HPDE6-E6E7 (cell line): ENCODE measurements around the gene PITX1.

Experiments used
- DNase-seq: peaks from one replicate; pipeline ENCODE4 v3.0.0; 2011; ENCODE audit warnings: missing footprints; ENCODE audit errors: extremely low spot score

Gene PITX1

DNA sequence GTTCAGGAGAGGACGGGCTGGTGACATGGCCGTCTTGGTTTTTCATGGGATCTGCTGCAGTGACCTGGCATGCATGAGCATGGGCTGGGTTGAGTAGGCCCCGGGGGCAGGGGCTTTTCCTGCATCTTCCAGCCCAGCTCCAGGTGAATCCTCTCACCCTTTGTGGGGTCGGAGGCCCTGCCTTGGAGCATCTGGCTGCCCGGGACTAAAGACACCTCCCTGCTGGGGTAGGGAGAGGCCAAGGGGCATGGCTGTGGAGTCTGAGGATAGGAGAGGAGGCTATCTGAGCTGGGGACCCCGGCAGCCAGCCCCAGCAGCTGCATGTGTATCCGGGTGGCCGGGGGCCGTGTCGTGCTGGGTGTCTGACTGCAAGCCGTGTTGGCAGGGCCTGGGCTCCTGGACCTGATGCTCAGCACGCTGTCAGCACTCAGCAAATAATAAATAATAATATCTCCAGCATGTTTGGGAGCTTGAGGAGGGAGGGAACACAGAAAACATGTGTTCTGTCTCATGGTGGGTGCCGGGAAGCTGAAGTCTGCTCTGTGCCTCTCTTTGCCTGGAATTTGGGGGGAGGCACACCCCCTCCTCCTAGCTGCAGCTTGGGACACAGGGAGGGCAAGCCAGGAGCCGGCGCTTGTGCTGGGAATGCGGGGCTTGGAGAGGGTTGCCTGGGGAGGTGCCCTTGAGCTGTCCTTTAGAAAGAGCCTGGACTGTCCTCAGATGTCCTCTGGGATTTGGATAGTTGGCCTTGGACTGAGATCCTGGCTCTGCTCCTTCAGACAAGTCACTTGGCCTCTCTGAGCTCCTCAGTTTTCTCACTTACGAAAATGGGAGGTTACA is 28.4 kb upstream of the PITX1 start:
- DNase-seq: no peak

DNA sequence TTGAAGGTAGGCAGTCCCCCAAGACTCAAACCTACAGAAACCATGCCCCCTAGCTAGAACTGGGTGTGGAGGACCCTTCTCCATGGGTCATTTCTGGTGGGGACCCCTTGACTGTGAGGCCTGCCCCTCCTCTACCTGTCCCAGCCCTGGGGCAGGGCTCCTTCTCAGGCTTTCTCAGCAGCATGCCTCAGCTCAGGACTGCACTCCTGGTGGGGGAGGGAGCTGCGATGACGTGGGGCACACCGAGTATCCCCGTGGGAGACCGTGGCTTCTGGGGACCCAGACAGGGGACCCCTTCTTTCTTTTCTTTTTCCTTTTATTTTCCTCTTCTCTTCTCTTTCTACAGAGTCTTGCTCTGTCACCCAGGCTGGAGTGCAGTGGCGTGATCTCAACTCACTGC is 27.0 kb upstream of the PITX1 start:
- no peak for DNase-seq

DNA sequence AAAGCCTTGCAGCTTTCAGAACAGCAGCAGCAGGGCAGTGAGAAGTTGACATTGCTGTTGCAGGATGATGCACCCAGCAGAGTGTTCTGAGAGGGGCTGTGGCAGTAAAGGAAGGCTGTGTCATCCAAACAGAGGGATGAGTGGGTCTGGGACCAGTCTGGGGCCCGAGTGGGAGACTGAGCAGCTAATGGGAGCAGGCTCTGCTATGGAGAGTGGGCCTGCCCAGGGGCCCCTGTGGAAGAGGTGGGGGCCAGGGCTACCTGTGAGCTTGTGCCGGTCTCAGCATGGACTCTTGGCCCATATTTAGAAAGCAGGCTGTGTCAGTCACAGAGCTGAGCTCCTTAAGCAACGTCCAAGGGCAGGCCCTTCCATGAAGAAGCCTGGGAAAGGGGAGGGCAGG is 26.0 kb upstream of the PITX1 start:
- DNase-seq: no peak

DNA sequence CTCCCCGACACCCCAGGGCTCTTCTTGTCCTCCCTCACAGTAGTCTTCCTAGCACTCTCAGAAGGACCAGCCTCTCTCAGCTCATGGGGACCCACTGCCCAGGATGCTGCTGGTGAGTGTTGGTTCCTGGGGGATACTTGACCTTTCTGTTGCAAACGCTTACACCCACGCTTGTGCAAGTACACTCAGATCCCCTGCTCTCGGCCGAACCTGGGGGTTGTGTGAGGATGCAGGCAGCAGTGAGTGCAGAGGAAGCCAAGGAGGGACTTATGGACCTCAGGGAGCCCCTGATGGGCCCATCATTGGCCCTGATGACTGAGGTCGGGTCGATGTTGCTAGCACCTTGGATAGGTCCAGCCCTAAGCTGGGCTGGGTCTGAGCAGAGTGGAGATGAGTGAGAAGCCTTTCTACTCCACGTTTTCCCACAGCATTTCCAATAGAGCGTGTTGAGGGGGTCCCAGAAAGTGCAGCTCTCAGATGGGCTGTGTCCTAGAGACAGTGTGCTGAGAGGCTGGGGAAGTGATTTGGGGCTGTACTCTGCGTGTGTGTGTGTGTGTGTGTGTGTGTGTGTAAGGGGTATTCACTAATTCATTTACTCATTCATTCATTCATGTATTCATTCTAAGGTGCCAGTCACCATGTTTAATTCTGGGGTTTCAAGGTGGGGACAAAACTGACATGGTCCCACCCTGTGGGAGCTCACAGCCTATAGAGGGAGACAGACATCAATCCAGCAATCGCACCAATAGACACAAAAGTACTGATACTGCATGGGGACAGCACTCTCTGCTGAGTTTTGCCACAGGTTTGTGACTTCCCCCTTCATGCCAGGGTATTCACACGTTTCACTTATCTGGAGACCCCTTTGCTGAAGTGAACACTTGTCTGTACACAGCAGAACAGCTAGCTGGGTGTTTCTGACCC is 25.2 kb upstream of the PITX1 start:
- no peak for DNase-seq

DNA sequence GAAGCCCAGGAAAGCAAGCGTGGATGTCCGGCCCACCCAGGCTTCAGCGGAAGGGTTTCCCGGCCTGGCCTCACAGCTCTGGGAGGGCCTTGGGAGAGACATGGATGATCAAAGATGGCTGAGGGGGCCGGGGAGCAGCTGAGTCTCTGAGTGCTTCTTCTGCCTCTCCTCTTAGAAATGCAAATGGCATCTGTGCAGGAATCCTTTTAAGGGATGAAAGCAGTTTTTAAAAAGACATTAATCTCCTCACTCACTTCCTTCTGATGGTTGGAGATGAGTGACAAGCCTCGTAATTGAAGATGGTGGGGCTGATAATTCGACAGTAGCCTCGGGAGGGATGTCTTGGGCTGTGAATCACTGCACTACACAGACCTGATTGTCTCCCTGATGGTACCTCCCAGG is 24.3 kb upstream of the PITX1 start:
- no peak for DNase-seq

DNA sequence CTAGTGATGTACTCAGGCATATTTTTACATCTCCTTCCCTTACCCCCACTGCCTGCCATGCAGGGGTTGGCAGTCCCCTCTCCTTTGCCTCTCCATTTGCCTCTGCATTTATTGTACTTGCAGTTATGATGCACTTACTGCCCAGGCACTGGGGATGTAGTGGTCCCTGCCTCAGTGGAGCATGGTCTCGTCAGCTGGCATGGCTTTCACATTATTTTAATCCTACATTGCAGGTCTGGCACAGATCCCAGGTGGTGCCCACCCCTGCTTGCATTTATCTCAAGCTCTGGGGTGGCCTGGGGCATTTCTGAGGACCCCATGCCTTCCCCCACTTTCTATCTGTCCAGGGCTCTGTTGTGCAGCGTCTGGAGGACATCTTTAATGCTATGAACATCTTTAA is 23.2 kb upstream of the PITX1 start:
- no peak for DNase-seq

DNA sequence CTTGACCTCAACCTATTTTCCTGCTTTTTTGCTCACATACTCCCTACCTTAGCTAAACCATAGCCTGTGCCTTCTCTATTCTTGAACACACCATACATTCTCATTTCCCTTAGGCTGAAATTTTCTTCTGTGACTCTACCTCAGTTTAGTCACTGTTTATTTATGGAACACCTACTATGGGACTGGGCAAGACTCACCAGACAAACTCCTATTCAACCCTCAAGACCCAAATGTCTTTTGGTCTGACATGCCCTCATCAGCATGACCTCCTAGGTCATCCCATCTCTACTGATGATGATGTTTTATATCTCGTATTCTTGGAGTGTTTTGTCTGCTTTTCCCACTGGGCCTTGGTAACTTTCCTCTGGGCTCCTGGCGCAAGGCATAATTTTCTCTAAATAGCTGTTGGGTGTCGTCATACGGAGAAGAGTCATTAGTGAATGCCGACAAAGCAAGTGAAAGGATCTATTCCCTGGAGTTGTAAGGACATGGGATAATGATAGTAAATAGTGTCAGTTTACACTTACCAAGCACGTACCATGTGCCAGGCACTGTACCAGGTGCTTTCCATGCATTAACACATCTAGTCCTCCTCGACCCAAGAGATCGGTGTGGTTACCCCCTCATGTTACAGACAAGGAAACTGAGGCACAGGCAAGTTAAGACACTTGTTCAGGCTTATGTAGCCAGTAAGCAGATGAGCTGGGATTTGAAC is 22.4 kb upstream of the PITX1 start:
- no peak for DNase-seq

DNA sequence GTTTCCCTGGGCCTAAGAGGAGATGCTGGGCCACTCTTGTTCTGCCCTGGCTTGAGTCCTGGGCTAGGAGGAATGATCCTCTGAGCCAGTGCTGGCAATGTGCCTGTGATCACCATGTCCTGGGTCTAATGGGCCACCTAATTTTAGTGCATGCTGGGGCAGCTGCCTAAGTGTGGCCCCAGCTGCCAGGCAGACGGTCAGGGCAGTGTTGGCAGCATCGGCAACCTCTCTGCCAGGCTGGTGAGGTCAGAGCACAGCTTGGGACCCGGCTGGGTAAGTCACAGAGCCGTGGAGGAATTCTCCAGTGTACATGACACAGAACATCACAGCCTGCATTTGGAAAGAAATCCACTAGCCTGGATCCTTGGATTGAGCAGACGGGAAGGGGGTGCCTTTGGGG is 21.4 kb upstream of the PITX1 start:
- no peak for DNase-seq

DNA sequence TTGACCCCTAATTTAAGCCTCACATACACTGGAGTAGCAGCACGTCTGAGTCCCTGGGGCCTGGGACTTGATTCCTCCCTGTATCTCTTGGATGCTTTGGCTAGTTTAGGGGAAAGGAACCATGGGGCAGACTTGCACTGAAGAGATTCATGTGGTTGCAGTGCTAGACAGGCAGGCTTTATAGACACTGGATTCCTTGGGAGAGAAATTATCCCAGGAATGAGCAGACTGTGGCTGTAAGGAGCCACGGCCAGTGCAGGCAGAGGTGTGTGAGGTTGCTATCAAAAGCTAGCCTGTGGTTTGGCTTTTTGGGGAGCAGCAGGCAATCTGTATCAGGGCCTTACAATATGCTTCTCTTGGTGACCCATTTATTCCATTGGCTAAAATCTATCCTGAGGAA is 20.5 kb upstream of the PITX1 start:
- no peak for DNase-seq

DNA sequence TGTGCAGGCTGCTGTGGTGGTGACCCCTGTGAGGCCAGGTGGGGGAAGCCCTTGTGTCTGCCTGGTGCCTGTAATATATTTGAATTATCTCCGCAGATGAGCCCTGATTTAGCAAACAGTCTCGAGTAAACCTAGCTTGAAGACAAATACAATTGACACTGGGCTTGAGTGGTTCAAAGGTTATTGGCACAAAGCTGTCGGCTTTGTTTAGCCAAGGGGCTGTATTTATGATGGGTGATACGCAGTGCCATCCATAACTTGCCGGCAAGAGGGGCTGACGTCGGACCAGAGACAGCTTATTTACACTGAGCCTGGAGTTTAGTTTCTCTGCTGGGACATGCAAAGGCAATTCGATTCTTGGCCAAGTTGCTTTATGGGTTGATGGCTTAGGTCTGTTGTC is 20.0 kb upstream of the PITX1 start:
- DNase-seq: no peak

DNA sequence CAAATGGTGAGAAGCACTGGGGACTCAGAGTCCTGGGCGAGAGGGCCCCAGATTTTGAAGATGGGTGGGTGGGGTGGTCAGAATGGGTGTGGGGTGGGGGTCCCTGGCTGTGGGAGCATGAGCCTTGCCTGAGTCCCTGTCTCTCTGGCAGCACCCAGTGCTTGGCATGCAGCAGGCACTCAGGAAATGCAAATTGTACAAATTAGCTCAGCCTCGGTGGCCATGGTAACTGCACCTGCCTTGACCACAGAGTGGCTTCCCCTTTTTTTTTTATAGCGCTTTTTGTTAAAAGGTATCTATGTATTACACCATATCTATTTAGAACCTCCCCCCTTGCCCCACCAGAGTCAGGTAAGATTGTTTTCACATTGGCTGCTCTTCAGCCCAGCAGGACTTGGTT is 19.2 kb upstream of the PITX1 start:
- no peak for DNase-seq

DNA sequence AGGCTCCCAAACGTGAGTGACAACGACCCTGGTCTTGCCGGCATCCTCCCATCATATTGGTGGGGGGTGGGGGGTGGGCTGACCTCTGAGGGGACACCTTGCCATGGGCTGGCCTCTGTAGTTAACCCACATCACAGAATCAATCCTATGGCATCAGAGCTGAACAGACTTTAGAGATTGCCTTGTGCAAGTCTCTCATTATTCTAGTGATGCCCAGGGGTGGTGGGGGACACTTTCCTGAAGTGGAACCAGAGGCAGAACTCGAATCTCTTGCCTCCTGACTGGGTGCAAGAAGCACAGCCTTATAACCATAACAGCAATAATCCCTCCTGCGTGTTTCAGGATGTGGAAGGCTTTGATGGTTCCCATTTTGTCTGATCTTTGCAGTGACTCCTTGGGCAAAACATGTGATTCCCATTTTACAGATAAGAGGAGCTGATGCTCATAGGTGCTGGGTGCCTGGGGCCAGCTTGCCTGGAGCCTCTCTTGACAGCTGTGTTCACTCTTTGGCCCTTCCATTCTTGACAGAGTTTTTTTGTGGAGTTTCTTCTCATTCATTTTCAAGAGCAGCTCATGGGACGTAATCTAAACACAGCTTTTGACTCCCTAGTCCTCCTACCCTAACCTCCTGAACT is 18.6 kb upstream of the PITX1 start:
- DNase-seq: no peak

DNA sequence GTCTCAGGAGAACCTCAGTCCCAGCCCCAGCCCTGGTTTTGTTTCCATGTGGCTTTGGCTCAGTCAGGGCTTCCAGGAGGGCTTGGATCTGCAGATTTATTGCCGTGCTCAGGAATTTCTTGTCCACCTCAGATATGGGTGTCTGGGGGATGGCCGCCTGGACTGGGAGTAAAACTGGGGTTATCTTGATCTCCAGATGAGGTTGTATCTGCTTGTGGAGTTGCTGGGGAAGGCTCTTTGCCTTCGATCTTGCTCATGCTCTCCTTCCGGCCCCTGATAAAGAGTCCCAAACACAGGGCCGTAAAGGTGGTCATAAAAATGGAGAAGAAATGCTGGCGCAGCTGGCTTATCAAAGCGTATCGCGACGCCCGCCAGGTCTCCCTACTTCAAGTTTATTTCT is 17.8 kb upstream of the PITX1 start:
- no peak for DNase-seq

DNA sequence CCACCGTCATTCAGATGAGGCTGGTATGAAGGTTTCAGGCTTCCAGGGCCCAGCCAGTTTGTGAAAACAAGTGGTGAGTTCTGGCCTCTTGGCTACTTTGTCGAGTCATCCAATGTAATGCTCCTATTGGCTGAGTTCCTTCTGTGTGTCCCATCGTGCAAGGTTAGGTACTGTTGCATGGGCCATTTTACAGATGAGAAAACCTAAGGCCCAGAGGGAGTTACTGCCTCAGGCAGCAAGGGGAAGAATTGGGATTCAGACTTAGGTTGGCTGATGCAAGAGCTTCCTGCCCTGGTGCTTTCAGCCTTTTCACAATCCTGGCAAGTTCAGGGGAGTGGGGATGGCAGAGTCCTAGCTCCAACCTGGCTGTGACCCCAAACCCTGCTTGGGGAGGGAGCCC is 17.4 kb upstream of the PITX1 start:
- no peak for DNase-seq

DNA sequence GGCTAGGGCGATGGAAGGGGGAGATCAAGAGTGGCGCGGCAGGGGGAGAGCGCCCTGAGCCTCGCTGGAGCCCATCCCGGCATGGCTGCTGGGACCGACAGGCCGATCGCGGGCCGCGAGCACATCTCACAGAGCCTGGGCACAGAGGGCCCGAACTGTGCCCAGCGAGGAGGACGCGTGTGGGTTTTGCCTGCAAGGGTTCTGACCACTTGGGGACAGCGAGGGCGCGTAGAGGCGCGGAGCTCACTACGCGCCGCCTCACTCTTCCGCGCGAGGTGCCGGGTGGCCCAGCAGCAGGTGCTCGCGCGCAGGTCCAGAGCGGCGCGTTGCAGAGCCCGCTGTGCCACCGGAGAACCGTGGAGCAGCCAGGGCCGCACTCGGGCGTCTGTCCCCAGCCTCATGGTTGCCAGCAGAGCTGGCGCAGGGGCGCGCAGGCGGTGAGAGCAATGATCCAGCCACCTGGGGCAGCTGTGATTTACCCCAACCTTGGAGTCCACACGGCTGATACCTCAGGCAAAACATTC is 16.3 kb upstream of the PITX1 start:
- DNase-seq: no peak

DNA sequence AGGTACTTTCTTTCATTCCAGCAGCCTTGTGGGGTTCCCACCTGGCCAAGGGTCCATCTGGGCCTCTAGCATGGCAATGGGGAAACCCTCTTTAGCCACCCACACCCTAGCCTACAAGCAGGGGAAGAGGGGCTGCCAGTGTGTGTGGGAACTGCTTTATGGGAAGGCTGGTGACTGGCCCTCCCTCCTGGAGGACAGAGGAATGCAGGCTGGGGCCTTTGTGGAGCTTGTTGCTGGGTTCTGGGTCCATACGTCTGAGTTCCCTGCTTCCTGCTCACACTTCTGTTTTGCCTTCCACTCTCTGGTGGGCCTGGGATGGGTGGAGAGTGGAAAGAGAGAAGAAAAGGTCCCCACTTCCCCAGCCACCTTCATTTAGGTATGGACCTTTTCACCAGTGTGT is 14.9 kb upstream of the PITX1 start:
- no peak for DNase-seq

DNA sequence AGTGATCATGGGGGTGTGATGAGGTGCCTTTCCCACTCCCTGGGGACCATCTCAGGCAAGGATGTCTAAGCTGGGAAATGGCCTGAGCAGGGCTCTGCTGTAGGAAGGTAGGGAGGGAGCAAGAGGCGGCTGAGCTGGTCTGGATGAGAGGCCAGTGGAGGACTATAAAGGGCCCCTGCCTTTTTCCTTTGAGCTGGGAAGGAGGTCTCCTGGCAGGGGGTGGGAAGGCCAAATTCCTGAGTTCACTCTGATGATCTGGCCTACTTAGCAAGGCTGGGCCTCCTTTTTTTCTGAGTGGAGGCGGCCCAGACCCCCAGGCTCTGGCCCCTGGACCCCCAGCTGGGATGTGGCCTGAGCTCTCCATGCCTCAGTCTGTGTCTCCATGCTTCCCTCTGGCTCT is 14.3 kb upstream of the PITX1 start:
- DNase-seq: no peak

DNA sequence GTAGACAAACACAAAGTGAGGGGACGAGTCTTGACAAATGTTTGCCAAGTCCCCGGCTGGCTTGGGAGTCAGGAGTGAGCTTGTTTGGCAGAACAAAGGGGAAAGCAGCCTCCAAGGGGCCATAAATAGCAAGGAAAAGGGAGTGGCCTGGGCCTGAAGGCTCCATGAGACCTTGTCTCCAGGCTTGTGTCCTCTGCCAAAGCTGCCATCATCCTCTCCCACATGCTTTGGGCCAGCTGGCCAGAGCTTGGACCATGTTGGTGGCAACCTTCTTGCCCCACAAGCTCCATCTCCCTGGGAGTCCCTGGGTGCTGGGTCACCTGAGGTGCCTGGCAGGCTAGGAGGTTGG is 13.3 kb upstream of the PITX1 start:
- DNase-seq: no peak

DNA sequence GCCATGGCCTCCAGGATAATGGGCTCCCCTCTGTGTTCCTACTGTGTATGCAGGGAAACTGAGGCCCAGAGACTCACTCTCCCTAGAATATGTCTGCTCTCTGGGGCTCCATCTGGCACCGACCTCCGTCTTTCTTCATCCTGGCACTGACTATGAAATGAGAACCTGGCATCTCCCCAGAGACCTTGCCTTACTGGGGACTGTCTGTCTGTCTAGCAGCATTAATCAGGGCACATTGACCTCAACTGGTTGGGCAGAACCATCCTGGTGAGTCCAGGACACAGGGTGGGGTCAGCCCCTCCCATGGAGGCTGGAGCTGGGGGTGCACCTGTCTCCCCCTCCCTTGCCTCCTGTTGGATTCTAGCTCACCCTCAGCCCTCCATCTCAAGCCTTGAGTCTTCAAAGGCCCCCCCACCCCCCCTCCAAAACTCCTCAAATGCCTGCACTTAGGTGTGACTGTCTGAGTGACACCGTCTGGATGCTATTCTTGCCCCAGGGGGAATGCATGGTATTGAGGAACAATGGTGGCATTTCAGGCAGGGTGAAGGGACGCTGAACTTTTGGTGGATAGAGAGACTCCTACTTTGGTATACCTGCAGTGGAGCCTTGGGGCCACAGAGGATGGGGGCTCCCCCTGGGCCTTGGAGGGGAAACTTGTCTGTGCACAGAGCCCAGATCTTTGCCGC is 12.8 kb upstream of the PITX1 start:
- no peak for DNase-seq

DNA sequence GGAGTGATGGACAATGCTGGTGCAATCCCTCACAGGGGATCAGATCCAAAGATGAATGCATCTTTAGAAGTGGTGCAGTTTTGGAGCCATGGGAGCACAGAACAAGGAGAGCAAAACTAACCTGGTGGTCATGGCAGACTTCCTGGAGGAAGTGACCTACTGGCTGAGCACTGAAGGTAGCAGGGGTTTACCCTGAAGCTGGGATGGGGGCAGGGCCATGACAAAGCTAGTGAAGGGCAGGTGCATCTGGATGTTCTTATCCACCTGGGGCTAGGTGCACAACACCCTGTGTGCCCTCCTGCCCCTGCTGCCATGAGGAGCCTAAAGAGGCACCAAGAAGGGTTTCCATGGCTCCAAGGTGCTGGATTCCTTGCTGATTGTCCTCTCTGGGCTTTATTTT is 11.5 kb upstream of the PITX1 start:
- DNase-seq: no peak

DNA sequence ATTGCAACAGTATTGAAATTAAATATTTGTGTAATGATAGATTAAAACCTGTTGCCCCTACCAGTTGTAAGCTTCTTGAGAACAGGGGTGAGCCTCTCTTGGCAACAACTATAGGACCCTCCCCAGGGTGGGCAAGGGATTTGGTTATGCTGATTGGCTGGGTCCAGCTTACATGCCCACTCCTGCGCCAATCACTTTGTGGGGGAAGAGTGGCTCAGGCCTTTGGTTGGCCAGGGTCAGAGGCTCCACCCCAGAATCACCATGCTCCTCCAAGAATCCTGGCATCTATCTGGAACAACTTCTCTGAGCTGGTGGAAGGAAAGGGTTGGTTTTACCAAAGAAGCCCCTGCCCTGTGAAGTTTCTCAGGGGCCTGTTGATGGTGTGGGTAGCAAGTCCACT is 8.6 kb upstream of the PITX1 start:
- DNase-seq: no peak
